Measurements from ENCODE around the gene PPP1R3D. TPM values are rescaled to one million over a fixed set of nuclear protein-coding genes. Genes with fewer than 3 reads are reported as not detected.

The PPP1R3D gene, protein sequence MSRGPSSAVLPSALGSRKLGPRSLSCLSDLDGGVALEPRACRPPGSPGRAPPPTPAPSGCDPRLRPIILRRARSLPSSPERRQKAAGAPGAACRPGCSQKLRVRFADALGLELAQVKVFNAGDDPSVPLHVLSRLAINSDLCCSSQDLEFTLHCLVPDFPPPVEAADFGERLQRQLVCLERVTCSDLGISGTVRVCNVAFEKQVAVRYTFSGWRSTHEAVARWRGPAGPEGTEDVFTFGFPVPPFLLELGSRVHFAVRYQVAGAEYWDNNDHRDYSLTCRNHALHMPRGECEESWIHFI
- total RNA-seq: 1 to 10 TPM; 5.1 to 8.7 (median 6.8) TPM

DNA sequence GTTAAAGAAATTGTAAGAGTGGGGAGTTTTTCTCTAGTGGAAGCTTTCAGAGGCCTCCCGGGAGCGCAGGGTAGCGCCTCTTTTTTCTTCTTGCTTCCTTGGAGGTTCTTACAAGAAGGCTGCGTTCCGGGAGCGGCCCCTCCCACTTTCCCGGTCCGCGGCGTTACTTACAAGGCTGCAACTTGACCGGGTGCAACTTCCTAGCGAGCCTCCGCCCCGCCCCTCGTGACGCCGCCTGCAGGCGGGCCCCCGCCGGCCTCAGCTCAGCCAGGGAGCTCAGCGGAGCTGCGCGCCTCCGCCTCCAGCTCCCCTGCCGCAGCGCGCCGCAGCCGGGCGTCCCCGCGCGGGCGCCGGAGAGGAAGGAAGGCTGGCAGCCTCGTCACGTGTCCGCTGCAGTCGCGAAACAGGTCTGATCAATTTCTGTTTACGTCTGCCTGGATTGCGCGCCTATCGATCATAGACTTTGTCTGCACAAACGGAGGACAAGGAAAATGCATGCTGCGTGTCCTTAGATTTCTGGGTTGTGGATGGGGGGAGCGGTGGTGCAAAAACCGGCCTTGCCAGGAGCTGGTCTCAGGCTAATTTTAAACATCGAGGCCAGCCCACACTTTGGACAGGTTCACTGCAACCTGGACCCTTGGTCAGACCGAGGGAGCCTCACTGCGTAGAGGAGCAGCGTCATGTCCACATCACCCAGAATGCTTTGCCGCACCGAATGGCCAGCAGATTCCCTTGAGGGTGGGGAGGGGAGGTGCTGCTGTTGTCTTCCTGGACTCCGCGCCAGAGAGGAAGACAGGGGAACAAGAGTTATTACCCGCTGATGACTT lies at the start of gene PPP1R3D, which contains the start of gene FAM217B:
Gene PPP1R3D (minus strand): TSS at position 177 of the 827 bp plus-strand sequence. CDS start 374 bp downstream, outside the sequence.
Gene FAM217B (plus strand): TSS at position 261 of the 827 bp plus-strand sequence. CDS start 3,555 bp downstream, outside the sequence.
- TF ChIP-seq, protein P1, sequence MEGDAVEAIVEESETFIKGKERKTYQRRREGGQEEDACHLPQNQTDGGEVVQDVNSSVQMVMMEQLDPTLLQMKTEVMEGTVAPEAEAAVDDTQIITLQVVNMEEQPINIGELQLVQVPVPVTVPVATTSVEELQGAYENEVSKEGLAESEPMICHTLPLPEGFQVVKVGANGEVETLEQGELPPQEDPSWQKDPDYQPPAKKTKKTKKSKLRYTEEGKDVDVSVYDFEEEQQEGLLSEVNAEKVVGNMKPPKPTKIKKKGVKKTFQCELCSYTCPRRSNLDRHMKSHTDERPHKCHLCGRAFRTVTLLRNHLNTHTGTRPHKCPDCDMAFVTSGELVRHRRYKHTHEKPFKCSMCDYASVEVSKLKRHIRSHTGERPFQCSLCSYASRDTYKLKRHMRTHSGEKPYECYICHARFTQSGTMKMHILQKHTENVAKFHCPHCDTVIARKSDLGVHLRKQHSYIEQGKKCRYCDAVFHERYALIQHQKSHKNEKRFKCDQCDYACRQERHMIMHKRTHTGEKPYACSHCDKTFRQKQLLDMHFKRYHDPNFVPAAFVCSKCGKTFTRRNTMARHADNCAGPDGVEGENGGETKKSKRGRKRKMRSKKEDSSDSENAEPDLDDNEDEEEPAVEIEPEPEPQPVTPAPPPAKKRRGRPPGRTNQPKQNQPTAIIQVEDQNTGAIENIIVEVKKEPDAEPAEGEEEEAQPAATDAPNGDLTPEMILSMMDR (IDR thresholded peaks at IDR 0.05; ENCODE audit: low read depth): no peak

DNA sequence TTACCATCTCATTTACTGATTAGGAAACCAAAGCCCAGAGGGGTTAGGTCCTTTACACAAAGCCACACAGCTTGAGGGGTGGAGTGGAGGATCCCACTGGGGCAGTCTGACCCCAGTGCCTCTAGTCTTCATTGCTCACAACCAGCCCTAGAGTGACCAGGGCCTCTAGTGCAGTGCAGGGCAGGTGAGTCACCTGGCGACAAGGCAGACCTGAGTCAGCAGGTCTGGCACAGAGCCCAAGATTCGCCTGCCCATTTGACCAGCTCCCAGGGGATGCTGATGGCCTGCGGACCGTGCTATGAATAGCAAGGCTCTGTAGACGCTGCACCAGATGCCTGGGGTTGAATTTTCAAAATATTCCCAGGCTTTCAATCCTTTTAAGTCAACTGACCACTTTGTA lies 48.0 kb upstream of the PPP1R3D start:
- TF ChIP-seq, protein P1 (IDR thresholded peaks at IDR 0.05; ENCODE audit: low read depth): no peak

DNA sequence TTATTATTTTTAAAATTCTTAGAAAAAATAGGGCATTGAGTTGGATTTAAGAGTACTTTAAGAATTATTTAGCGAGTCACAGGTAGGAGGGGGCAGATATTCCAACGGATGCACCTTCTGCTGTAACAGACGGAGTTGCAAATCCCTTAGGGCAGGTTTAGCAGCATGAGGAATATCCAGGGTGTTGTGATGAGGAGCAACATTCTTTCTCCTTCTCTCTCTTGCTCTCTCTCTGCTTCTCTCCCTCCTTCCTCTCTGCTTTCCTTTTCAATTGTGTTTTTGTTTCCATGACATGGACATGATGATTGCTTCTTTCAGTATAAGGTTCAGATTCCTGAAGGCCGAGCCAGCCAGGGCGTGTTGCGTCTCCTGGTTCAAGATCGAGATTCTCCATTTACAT lies 47.0 kb upstream of the PPP1R3D start:
- TF ChIP-seq, protein P1 (IDR thresholded peaks at IDR 0.05; ENCODE audit: low read depth): no peak

DNA sequence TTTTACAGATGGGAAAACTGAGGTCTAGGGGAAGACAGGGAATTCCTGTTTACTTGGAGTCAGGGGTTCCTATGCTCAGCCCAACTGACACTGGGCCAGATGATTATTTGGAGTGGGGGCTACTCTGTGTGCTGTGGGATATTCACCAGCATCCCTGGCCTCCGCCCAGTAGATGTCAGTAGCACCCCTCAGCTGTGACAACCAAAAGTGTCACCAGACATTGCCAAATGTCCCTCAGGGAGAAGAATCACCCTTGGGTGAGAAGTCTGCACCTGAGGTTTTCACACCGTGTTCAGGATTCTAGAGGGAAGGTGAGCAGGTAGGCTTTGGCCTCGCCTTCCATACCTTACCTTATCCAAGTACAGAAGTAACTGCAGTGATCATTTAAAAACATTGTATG lies 45.8 kb upstream of the PPP1R3D start:
- TF ChIP-seq, protein P1 (IDR thresholded peaks at IDR 0.05; ENCODE audit: low read depth): no peak

DNA sequence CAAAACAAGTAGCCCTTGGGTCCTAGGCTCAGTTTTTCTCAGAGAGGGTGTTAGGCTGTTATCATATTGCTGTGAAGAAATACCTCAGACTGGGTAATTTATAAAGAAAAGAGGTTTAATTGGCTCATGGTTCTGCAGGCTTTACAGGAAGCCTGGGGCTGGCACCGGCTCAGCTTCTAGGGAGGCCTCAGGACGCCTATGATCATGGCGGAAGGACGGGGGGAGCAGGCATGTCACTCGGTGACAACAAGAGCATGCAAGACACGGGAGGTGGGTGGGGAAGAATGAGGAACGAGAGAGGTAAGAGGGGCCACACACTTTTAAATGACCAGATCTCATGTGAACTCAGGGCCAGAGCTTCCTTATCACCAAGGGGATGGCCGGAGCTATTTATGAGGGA lies 45.1 kb upstream of the PPP1R3D start:
- TF ChIP-seq, protein P1 (IDR thresholded peaks at IDR 0.05; ENCODE audit: low read depth): no peak

DNA sequence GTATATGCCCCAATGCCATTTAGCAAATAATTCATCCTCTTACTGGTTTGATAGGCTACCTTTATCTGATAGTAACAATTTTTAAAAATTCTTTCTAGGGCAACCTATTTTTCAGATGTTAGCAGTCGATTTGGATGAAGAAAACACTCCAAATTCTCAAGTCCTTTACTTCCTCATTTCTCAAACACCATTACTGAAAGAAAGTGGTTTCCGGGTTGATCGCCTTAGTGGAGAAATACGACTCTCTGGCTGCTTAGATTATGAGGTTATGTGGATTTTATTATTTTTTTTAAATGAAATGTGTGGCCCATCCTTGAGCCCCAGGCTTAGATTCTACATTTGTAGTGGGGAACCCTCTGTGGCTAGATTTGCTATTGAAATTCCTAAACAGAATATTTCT lies 44.4 kb upstream of the PPP1R3D start:
- TF ChIP-seq, protein P1 (IDR thresholded peaks at IDR 0.05; ENCODE audit: low read depth): no peak

DNA sequence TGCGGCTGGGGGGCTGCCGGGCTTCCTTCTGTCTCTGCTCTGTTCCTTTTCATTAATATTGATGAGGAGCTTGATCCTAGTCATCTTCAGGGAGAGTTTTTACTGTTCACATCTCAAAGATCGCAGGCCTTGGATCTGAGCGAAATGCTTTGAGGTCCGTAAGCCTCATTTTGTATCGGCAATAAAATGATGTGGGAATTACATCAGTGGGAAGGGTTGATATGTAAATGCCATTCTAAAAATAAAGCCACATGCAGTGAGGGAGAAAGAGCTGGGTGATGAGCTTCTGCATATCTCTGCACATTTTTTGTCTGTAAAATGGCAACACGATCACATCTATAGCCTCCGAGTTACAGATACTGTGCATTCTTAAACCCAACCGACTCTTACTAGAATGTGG lies 43.0 kb upstream of the PPP1R3D start:
- TF ChIP-seq, protein P1 (IDR thresholded peaks at IDR 0.05; ENCODE audit: low read depth): no peak
